ENCODE data around the gene FADS3. TPM values are rescaled to one million over a fixed set of nuclear protein-coding genes. Genes with fewer than 3 reads are reported as not detected.

The FADS3 gene
- total and polyA plus RNA-seq, 9 of the 15 experiments (the other 6 are each of a cell fraction or from before 2014, with no cell fraction given) = 0.97 to 148 (median 92.7) TPM

DNA sequence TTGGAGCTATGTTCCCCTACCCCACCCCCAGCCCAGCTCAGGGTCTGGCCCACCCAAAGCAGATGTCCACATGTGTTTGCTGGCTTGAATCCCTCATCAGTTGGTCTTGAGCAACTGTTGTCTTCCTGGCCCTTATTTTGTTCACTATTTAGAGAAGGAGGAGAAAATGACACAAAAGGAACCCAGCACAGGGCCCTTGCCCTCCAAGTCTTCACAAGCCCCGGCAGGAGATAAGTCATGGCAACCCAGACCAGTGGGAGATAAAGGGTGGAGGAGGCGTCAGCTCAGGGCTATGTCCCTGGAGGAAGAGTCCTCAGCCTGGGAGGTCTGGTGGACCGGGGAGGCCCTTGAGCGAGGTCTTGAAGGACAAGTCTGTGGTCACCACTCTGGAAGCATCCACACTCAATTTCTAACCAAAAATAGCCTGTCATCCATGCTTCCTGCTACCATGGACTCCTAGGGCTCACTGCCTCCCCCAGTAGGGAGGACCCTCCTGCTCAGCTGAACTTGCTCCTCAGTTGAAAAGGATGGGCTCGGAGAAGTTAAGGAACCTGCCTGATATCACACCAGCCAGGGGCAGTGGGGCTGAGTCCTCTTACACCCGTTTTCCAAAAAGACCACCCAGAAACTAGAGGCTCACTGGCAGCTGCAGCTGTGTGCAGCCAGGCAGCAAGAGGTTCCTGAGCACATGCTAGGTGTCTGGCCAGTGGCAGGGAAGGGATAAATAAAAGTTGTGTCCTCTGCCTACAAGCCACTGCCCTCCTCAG is 27.8 kb upstream of the FADS3 start:
- DNase-seq (ENCODE audit: extremely low read depth in 1 of 4, low spot score in 3 of 4) = peak in 3 of 4 experiments; percentile 16 to 82 (median 75)
- peak overlapping the region; percentile 96 for H3K4me2 ChIP-seq (ENCODE audit: insufficient read depth, low read length)
- in situ Hi-C loops (cut with MboI) (no loop called here), intact Hi-C loops (cut with micrococcal nuclease) (no loop called here)
- H3K9me3 ChIP-seq (replicated peaks; ENCODE audit: control insufficient read depth, insufficient read depth, low read depth, low read length) = no peaks in the 10 kb centered on the region
- H4K20me1 ChIP-seq (replicated peaks; ENCODE audit: control insufficient read depth, insufficient read depth, low read length) = peaks cover 5% of the 10 kb centered on the region; the same call in 1 of the 2 replicates
- ChIA-PET CTCF (ENCODE audit: low intra/inter-chr PET ratio) (no interaction called here), POLR2A (interaction anchor here (0.6 to 2.2 kb wide), 6 partner anchors 8 to 38 kb away, joined by 3 to 11 read pairs (median 4); partner anchors contain the start of gene BEST1)
- FAIRE-seq = peak; percentile 85
- H3K36me3 ChIP-seq (ENCODE audit: control insufficient read depth, insufficient read depth, low read length) = peaks cover 1% of the 10 kb centered on the region; the same call in 1 of the 3 replicates
- WGBS (ENCODE audit: insufficient coverage, low coverage, missing lambda C conversion rate) = 0% methylated on average over 6 of the region's 6 CpGs
- H3K27ac ChIP-seq (ENCODE audit: extremely low read depth, low read depth, low read length) = peak overlapping the region; percentile 71
- peaks cover 55 to 92% of the 10 kb centered on the region in 2 experiments for H3K4me1 ChIP-seq (replicated peaks in 1 of 2; ENCODE audit: control insufficient read depth in 2 of 2, insufficient read depth in 2 of 2, low read length in 2 of 2)
- no peaks in the 10 kb centered on the region for H3K9me1 ChIP-seq (ENCODE audit: control insufficient read depth, insufficient read depth, low read length)
- no peaks in the 10 kb centered on the region for H3K27me3 ChIP-seq (ENCODE audit: control insufficient read depth in 2 of 2, insufficient read depth in 2 of 2, low read length in 2 of 2)
- peaks cover 59% of the 10 kb centered on the region for H3K79me2 ChIP-seq (ENCODE audit: control insufficient read depth, insufficient read depth, low read length)
- no TSS peak for BruUV-seq (replicated peaks)
- H2AFZ ChIP-seq (ENCODE audit: low read depth, low read length) = 0 out of 2 replicates have a peak overlapping the region, but pooled peaks have one; percentile 65
- H3K9ac ChIP-seq (ENCODE audit: insufficient read depth in 1 of 2, low read depth in 2 of 2, low read length in 2 of 2) = peak overlapping the region; percentile 55 to 80
- ATAC-seq = peak; percentile 26
- peak overlapping the region; percentile 63 for H3K4me3 ChIP-seq
- TF ChIP-seq RFX1 (IDR thresholded peaks at IDR 0.05) (no peak), YY1 (IDR thresholded peaks at IDR 0.05; ENCODE audit: borderline replicate concordance in 1 of 3, control insufficient read depth in 1 of 3, extremely low read depth in 1 of 3, insufficient read depth in 3 of 3, insufficient read length in 1 of 3, insufficient replicate concordance in 2 of 3, low read depth in 1 of 3, low read length in 2 of 3) (peak in 1 of 3 experiments; percentile 36), IFI16 (CRISPR knock-in tag; IDR thresholded peaks at IDR 0.05) (no peak), EP300 (IDR thresholded peaks at IDR 0.05; ENCODE audit: low read length) (peak; percentile 29; the same call in 1 of the 2 replicates), SIN3A (IDR thresholded peaks at IDR 0.05; ENCODE audit: borderline replicate concordance in 2 of 2, control insufficient read depth in 1 of 2, low read depth in 2 of 2, low read length in 2 of 2) (0 out of 4 replicates have a peak, but pooled peaks of 1 of the 2 experiments have one; percentile 29), RBM34 (IDR thresholded peaks at IDR 0.05; ENCODE audit: borderline replicate concordance, insufficient read depth, low read length) (no peak), MBD2 (IDR thresholded peaks at IDR 0.05; ENCODE audit: borderline replicate concordance, low read depth) (0 out of 2 replicates have a peak, but pooled peaks have one; percentile 20), FIP1L1 (IDR thresholded peaks at IDR 0.05; ENCODE audit: low read depth, low read length, poor library complexity, severe bottlenecking) (no peak), KHSRP (IDR thresholded peaks at IDR 0.05) (no peak), DPF2 (IDR thresholded peaks at IDR 0.05) (no peak), ZNF3 (CRISPR knock-in tag; IDR thresholded peaks at IDR 0.05) (no peak), ZFX (CRISPR knock-in tag; IDR thresholded peaks at IDR 0.05) (0 out of 2 replicates have a peak, but pooled peaks have one; percentile 14), ETV5 (CRISPR knock-in tag; IDR thresholded peaks at IDR 0.05; ENCODE audit: low read depth) (0 out of 2 replicates have a peak, but pooled peaks have one; percentile 18), EHMT2 (IDR thresholded peaks at IDR 0.05) (peak; percentile 56; the same call in 1 of the 2 replicates), CBFA2T3 (IDR thresholded peaks at IDR 0.05) (peak; percentile 65), ZNF431 (CRISPR knock-in tag; IDR thresholded peaks at IDR 0.05) (no peak), SNRNP70 (optimal IDR thresholded peaks at IDR 0.05; ENCODE audit: low read depth, low read length) (no peak), HNRNPLL (IDR thresholded peaks at IDR 0.05; ENCODE audit: low read depth, low read length, poor library complexity, severe bottlenecking) (no peak)
- TF ChIP-seq, protein P1, sequence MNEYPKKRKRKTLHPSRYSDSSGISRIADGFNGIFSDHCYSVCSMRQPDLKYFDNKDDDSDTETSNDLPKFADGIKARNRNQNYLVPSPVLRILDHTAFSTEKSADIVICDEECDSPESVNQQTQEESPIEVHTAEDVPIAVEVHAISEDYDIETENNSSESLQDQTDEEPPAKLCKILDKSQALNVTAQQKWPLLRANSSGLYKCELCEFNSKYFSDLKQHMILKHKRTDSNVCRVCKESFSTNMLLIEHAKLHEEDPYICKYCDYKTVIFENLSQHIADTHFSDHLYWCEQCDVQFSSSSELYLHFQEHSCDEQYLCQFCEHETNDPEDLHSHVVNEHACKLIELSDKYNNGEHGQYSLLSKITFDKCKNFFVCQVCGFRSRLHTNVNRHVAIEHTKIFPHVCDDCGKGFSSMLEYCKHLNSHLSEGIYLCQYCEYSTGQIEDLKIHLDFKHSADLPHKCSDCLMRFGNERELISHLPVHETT (CRISPR knock-in tag; conservative IDR thresholded peaks at IDR 0.05 in 1 of 2, IDR thresholded peaks at IDR 0.05 in 1 of 2) = 0 out of 4 replicates have a peak, but pooled peaks of 1 of the 2 experiments have one; percentile 13

Data from K562 (cell line).